GM18520 (cell line): ENCODE results near the gene ZNF593.

Experiments used
- ATAC-seq: cut with Tn5 transposase; IDR thresholded peaks from one replicate; pipeline ENCODE4 v1.9.1; 2021; ENCODE audit not compliant: unreplicated experiment

ZNF593 gene

GRCh38 chr1:26169669-26170471 is at the start of gene ZNF593:
Gene ZNF593 (plus strand): TSS chr1:26169908. CDS start chr1:26169984, 76 bp downstream.
- peak; percentile 72 for ATAC-seq

DNA sequence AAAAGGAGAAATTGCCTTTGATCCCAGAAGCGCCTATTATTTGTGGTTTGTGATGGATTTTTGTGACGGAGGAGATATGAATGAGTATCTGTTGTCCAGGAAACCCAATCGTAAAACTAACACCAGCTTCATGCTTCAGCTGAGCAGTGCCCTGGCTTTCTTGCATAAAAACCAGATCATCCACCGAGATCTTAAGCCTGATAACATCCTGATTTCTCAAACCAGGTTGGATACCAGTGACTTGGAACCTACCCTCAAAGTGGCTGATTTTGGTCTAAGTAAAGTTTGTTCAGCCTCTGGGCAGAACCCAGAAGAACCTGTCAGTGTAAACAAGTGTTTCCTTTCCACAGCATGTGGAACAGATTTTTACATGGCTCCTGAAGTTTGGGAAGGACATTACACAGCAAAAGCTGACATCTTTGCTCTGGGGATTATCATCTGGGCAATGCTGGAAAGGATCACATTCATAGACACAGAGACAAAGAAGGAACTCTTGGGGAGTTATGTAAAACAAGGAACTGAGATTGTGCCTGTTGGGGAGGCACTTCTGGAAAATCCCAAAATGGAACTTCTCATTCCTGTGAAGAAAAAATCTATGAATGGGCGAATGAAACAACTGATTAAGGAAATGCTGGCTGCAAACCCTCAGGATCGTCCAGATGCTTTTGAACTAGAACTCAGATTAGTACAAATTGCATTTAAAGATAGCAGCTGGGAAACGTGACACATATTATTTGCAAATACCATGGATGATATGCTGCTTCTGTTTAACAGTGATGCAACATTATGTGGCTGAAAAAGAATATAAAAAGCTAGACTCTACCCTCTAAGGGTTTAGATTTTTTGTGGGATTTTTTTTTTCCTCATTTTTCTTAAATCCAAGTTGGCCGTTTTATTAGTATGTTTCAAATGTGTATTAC is 47.6 kb upstream of the ZNF593 start:
- ATAC-seq = no peak

- ATAC-seq = no peak
These were observed 46.4 kb upstream of the ZNF593 start for GRCh38 chr1:26122988-26123973.

DNA sequence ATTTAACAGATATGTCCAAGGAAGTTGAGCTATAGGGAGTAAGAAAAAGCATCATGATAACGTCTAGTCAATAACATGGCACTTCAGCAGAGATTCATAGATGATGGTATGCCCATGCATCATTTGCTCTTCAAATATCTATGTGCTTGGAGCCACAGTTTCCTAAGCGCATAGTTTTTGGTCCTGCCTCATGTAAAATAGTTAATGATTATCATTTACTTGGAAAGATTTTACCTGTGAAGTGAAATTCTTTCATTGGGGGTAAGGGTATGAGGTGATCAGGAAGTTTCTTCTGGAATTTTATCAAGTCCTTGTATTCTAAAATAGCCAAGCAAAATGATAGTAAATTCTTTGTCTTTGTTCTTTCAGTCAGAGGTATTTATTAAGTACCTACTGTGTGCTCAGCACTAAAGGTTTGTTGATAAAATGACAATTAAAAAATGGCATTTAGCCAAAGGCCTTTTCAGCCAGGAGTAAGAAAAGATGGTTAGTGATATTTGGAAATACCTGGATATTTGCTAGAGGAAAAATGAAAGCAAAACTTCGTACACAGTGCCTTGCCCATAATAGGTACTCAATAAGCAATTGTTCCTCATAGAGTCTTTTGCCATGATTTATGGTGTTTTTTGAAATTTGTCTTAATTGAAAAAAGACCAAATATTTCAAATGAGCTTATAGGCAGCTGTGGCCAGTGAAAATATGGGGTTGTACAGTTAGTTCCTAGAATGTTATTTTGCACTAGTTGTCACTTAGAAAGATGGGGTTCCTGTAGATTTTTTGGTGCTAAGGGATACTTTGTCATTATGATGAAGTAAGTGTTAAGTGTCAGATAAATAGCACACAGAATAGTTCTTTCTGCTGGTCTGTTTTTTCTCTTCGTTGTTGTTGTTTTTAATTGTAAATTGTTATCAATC is 45.0 kb upstream of the ZNF593 start:
- ATAC-seq = no peak

GRCh38 chr1:26125382-26125781 is 44.3 kb upstream of the ZNF593 start:
- ATAC-seq = no peak

DNA sequence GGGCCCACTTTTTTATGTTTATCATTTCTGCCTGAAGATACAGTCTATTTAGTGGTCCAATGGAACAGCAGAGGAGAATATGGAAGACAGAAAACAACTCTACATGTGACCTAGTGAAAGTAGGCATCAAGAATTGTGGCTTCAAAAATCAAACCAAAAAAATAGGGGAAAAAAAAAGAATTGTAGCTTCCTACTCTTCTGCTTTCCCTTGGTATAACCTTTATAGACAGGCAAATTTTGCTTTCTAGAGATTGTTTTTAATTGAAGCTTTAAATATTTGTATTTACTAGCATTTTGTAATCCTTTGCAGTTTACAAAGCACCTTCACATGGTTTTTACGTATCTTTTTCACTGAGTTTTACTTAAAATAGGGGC is 43.8 kb upstream of the ZNF593 start:
- ATAC-seq = no peak

DNA sequence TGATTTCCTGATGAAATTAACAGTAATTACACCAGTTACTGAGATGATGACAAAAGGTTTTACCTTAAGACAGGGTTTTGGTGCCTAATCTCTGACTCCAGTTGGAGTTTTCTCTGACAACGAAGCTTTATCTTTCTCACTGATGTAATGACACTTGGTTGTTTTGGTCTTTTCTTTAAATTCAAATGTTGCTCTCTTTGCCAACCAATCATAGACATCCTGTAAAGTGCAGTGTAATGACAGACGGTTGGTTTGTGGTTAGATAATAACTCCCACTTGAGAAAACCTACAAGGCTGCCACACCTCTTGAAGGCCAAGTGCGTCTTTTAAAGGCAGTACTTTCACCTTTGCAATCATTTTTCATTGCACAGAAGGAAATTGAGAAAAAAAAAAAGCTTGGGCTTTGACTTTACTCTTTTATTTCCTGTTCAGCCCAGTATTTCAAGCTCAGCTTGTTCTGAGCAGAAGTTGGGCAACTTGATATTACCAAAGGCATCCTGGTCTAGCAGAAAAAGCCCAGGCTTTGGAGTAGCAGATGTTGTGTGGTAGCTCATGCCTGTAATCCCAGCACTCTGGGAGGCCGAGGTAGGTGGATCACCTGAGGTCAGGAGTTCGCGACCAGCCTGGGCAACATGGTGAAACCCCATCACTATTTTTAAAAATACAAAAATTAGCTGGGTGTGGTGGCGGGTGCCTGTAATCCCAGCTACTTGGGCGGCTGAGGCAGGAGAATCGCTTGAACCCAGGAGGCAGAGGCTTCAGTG is 43.2 kb upstream of the ZNF593 start:
- peak; percentile 43 for ATAC-seq

- ATAC-seq = no peak
These were observed 42.2 kb upstream of the ZNF593 start for GRCh38 chr1:26127235-26128163.

- ATAC-seq = no peak
These were observed 39.9 kb upstream of the ZNF593 start for GRCh38 chr1:26129778-26130177.

GRCh38 chr1:26130695-26131094 is 39.0 kb upstream of the ZNF593 start:
- no peak for ATAC-seq

GRCh38 chr1:26132128-26132833 is 37.4 kb upstream of the ZNF593 start:
- no peak for ATAC-seq

DNA sequence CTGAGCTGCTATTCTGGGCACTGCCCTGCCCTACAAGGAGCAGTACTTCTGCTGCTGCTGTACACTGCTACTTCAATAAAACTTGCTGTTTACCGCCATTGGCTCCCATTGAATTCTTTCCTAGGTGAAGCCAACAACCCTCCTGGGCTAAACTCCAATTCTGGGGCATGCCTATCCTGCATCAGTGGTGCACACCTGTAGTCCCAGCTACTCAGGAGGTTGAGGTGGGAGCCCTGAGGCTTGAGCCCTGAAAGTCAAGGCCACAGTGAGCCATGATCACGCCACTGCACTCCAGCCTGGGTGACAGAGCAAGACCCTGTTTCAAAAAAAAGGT is 36.9 kb upstream of the ZNF593 start:
- no peak for ATAC-seq

GRCh38 chr1:26134466-26134865 is 35.2 kb upstream of the ZNF593 start:
- ATAC-seq = no peak

DNA sequence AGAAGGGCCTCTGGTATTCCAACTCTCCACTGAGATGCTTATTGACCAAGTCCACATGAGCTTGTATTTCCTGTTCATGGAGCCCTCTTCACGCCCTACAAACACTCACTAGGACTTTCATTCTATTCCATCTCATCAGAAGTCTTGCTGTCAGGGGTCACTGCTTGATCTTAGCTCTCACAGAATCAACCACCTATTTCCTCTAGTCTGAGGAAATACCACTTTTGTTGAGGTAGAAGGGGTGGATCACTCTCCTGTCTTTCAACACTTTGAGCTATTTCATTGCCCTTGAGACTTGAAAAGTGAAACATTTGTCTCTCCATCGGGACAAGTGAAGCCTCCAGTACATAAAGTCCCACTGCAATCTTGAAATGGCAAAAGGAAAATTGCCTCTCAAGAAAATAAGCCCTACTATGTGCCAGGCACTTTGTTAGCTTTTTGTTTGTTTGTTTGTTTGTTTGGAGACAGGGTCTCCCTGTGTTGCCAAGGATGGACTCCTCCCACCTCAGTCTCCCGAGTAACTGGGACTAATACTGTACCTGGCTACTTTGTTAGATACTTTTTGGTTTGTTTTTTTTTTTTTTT is 30.6 kb upstream of the ZNF593 start:
- no peak for ATAC-seq

- no peak for ATAC-seq
These were observed 27.5 kb upstream of the ZNF593 start for GRCh38 chr1:26142159-26142558.

DNA sequence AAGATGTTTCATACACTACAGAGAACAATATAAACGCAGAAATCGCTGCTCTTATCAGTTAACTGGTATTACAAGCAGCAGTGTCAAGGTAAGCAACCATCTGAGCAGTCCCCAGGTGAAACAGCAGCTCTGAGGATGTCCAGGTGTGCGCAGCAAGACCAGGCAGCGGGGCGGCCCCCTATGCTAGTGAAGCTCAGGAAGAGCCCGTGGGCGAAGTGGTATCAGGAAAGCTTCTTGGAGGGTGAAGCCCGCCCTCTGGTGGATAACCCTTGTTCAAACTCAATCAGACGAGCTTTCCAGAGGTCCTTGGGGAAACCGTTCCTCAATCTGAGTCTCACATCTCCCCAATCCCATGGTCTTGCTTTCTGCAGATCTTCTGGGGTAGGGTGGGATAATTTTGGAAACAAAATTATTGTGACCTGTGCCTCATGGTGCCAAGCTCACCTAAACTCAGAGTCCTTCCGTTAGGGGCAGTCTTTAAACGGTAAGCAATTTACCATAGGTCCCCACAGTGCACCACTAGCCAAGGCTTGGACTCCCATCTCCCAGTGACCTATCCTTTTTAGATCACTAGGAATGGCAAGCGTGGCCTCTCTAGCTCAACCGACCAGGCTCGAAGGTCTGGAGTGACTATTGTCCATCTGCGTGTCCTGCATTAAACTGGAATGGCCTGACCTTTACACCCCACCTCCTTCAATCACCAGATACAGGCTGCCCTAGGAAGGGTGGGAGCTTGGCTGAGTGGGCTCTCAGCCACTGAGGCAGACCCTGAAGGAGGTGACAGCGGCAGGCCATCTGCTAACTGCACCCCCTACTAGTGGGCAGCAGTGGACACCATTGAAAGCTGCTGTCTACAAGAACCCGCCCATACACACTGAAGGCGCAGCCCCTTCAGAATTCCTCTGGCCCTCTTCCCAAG is 24.4 kb upstream of the ZNF593 start:
- no peak for ATAC-seq
